ENCODE measurements around the gene EIF4G3. TPM values are rescaled to one million over a fixed set of nuclear protein-coding genes. Genes with fewer than 3 reads are reported as not detected.

The EIF4G3 gene
- total and polyA plus RNA-seq, 2 donors (not counting 3 experiments of a cell fraction or from before 2014, with no cell fraction given): 40.7 to 78.5 TPM

DNA sequence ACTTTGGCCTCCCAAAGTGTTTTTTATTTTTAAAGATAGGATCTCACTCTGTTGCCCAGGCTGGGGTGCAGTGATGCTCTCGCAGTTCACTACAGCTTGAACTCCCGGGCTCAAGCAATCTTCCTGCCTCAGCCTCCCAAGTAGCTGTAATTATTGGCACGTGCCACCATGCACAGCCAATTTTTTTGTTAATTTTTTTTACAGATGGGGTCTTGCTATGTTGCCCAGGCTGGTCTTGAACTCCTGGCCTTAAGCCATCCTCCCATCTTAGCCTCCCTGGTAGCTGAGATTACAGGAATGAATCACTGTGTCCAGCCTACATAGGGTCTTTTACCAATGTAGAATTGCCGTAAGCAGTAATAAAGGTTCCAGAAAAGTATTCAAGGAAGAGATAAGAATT is 340.5 kb downstream of the EIF4G3 start:
- DNase-seq (ENCODE audit: low read depth, low spot score) (no peak), FAIRE-seq (no peak)
- dilution Hi-C loops (cut with MboI; ENCODE audit: extremely low pct_ligation_motif_present, low sequenced_read_pairs): no loop called here
- Histone ChIP-seq H3K4me1 (ENCODE audit: control insufficient read depth, extremely low read depth, insufficient read depth, low read length) (no peaks in the 10 kb centered on the region), H3K9me3 (replicated peaks; ENCODE audit: control insufficient read depth, insufficient read depth, low read length) (no peaks in the 10 kb centered on the region), H3K36me3 (ENCODE audit: control insufficient read depth in 2 of 2, extremely low read depth in 1 of 2, insufficient read depth in 2 of 2, low read length in 2 of 2) (no peaks in the 10 kb centered on the region), H3K27me3 (ENCODE audit: control insufficient read depth in 2 of 2, insufficient read depth in 2 of 2, low read length in 2 of 2) (no peaks in the 10 kb centered on the region), H3K9ac (replicated peaks; ENCODE audit: extremely low read depth, insufficient read depth, low read length) (no peak overlapping the region), H3K9me1 (replicated peaks; ENCODE audit: control insufficient read depth, extremely low read depth, insufficient read depth, low read length) (no peaks in the 10 kb centered on the region), H3K4me2 (ENCODE audit: insufficient read depth, low read length) (no peak overlapping the region), H4K20me1 (replicated peaks; ENCODE audit: control insufficient read depth, extremely low read depth, insufficient read depth, low read length) (no peaks in the 10 kb centered on the region), H3K4me3 (replicated peaks in 1 of 3; ENCODE audit: insufficient read depth in 1 of 3, low read depth in 1 of 3, low read length in 3 of 3) (no peak overlapping the region), H3K79me2 (ENCODE audit: control insufficient read depth, insufficient read depth, low read length) (no peaks in the 10 kb centered on the region), H2AFZ (ENCODE audit: low read depth, low read length) (no peak overlapping the region), H3K27ac (ENCODE audit: insufficient read depth, low read depth, low read length) (no peak overlapping the region)
- BruUV-seq (replicated peaks): no TSS peak
- no peak for TF ChIP-seq POLR2AphosphoS5 (IDR thresholded peaks at IDR 0.05; ENCODE audit: insufficient read depth, low read depth, low read length)
- ChIA-PET CTCF (no interaction called here), POLR2A (no interaction called here)
- intact Hi-C loops (cut with micrococcal nuclease): no loop called here

DNA sequence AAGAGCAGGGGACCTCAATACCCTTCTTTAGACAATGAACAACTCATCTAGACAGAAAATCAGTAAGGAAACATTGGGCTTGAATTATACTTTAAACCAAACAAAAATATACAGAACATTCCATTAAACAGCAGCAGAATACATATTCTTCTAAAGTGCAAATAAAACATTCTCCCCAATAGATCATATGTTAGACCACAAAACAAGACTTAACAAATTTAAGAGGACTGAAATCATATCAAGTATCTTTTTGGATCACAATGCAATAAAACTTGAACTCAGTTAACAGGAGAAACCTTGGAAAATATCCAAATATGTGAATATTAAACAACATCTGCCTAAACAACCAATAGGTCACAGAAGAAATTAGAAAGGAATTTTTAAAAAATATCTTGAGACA is 341.9 kb downstream of the EIF4G3 start:
- Histone ChIP-seq H3K4me2 (ENCODE audit: insufficient read depth, low read length) (no peak overlapping the region), H3K36me3 (ENCODE audit: control insufficient read depth in 2 of 2, extremely low read depth in 1 of 2, insufficient read depth in 2 of 2, low read length in 2 of 2) (no peaks in the 10 kb centered on the region), H3K27me3 (ENCODE audit: control insufficient read depth in 2 of 2, insufficient read depth in 2 of 2, low read length in 2 of 2) (no peaks in the 10 kb centered on the region), H3K79me2 (ENCODE audit: control insufficient read depth, insufficient read depth, low read length) (no peaks in the 10 kb centered on the region), H3K4me1 (ENCODE audit: control insufficient read depth, extremely low read depth, insufficient read depth, low read length) (no peaks in the 10 kb centered on the region), H3K27ac (ENCODE audit: insufficient read depth, low read depth, low read length) (no peak overlapping the region), H3K4me3 (replicated peaks in 1 of 3; ENCODE audit: insufficient read depth in 1 of 3, low read depth in 1 of 3, low read length in 3 of 3) (no peak overlapping the region), H3K9me1 (replicated peaks; ENCODE audit: control insufficient read depth, extremely low read depth, insufficient read depth, low read length) (no peaks in the 10 kb centered on the region), H3K9ac (replicated peaks; ENCODE audit: extremely low read depth, insufficient read depth, low read length) (no peak overlapping the region), H4K20me1 (replicated peaks; ENCODE audit: control insufficient read depth, extremely low read depth, insufficient read depth, low read length) (no peaks in the 10 kb centered on the region), H2AFZ (ENCODE audit: low read depth, low read length) (no peak overlapping the region), H3K9me3 (replicated peaks; ENCODE audit: control insufficient read depth, insufficient read depth, low read length) (no peaks in the 10 kb centered on the region)
- no TSS peak for BruUV-seq (replicated peaks)
- TF ChIP-seq FOS (IDR thresholded peaks at IDR 0.05; ENCODE audit: borderline replicate concordance, insufficient read depth, low read length) (no peak), EZH2 (IDR thresholded peaks at IDR 0.05; ENCODE audit: borderline replicate concordance, low read depth, low read length, severe bottlenecking) (no peak), POLR2A (IDR thresholded peaks at IDR 0.05; ENCODE audit: low read depth, low read length) (no peak), JUN (IDR thresholded peaks at IDR 0.05; ENCODE audit: borderline replicate concordance, insufficient read depth, insufficient read length, low read depth) (no peak), MYC (IDR thresholded peaks at IDR 0.05; ENCODE audit: low read depth, low read length) (no peak), POLR2AphosphoS5 (IDR thresholded peaks at IDR 0.05; ENCODE audit: insufficient read depth, low read depth, low read length) (no peak), GATA2 (IDR thresholded peaks at IDR 0.05; ENCODE audit: insufficient read depth, insufficient read length, low read depth, low read length) (no peak)
- TF ChIP-seq, protein P1, sequence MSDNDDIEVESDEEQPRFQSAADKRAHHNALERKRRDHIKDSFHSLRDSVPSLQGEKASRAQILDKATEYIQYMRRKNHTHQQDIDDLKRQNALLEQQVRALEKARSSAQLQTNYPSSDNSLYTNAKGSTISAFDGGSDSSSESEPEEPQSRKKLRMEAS (IDR thresholded peaks at IDR 0.05; ENCODE audit: insufficient read depth, insufficient read length): no peak
- TF ChIP-seq, protein P2, sequence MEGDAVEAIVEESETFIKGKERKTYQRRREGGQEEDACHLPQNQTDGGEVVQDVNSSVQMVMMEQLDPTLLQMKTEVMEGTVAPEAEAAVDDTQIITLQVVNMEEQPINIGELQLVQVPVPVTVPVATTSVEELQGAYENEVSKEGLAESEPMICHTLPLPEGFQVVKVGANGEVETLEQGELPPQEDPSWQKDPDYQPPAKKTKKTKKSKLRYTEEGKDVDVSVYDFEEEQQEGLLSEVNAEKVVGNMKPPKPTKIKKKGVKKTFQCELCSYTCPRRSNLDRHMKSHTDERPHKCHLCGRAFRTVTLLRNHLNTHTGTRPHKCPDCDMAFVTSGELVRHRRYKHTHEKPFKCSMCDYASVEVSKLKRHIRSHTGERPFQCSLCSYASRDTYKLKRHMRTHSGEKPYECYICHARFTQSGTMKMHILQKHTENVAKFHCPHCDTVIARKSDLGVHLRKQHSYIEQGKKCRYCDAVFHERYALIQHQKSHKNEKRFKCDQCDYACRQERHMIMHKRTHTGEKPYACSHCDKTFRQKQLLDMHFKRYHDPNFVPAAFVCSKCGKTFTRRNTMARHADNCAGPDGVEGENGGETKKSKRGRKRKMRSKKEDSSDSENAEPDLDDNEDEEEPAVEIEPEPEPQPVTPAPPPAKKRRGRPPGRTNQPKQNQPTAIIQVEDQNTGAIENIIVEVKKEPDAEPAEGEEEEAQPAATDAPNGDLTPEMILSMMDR (IDR thresholded peaks at IDR 0.05; ENCODE audit: extremely low read depth in 1 of 2, insufficient read depth in 1 of 2, low read depth in 1 of 2, low read length in 2 of 2): no peak
- POLR2A ChIA-PET: no interaction called here
- dilution Hi-C loops (cut with MboI; ENCODE audit: extremely low pct_ligation_motif_present, low sequenced_read_pairs) (no loop called here), intact Hi-C loops (cut with micrococcal nuclease) (no loop called here)
- DNase-seq (ENCODE audit: low read depth, low spot score): no peak
- CTCF ChIA-PET: no interaction called here
- no peak for FAIRE-seq

Data from endothelial cell of umbilical vein (primary cell).